ENCODE measurements around the gene RBM19.

RBM19 gene

DNA sequence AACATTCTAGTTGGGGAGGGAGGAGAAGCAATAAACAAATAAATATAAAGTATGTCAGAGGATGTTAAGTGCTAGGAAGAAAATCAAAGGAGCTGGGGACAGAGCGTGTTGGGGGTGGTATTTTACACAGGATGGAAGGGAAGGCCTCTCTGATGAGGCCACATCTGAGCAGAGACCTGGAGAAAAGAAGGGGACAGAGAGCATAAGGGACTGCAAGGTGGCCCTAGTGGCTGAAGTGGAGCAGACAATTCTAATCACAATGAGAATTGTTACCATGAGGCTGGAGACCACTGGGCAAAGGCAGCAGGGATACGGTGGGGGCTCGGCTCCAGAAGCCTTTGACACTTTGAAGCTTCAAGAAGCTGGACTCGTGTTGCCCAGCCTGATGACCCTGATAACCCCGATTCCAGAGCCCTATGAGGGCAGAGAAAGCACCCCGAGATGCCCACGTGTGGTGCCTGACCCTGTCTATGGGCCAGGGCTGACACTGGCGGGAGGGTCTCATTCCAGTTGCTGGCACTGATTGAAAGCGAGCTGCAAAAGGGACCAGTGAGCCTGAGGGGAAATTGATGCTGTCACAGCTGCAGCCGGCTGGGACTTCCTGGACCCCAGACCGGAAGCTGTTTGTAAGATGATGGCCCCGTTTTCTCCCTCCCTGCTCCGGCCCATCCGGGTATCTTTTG is 169.1 kb downstream of the RBM19 start:
- no peak for DNase-seq

GRCh38 chr12:113796066-113796827 is 169.9 kb downstream of the RBM19 start:
- no peak for DNase-seq

GRCh38 chr12:113795445-113795844 is 170.7 kb downstream of the RBM19 start:
- no peak for DNase-seq

- DNase-seq: peak in 1 of 3 experiments; percentile 88
Observed at GRCh38 chr12:113794774-113795173, 171.4 kb downstream of the RBM19 start.

DNA sequence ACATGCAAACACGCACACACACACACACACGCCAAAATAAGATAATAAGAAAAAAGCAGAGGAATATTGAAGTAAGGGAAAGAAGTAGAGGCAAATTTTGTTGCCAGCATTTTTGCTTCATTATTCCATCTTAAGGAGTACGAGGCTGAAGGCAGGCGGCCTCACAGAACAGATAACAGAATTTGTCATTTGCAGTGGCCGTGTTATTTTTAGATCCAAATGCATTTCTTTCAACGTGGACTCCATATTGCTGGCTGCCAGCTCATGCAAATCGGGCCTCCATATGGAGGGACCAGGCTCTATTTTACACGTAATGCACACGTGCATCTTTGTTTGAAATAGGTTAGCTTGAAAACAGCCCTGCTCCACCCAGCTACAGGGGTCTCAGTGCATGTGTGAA is 172.9 kb downstream of the RBM19 start:
- no peak for DNase-seq

- no peak for DNase-seq
Observed at GRCh38 chr12:113792450-113792849, 173.7 kb downstream of the RBM19 start.

DNA sequence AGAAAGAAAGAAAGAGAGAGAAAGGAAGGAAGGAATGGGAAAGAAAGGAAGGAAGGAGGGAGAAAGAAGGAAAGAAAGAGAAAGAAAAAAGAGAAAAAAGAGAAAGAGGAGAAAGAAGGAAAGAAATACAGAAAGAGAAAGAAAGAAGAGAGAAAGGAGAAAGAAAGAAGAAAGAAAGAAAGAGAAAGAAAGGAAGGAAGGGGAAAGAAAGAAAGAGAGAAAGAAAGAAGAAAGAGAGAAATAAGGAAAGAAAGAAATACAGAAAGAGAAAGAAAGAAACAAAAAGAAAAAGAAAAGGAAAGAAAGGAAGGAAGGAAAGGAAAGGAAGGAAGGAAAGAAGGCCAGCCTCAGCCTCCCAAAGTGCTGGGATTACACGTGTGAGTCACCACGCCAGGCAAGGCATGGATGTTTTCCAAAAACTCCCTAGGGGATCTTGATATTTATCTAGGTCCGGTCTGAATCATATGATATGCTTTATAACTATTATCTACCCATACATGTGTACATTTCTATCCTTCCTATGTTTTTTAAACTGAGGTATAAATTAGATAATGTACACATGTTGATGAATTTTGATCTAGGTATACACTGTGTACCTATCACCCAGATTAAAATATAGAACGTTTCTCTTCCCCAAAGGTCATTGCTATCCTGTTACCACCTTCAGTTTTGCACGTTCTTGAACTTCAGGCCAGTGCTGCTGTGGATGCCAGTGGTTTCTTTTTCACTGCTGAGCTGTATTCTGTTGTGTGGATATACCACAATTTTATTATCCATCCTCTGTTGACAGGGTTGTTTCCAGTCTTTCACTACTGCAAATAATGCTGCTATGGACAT is 177.9 kb downstream of the RBM19 start:
- no peak for DNase-seq

GRCh38 chr12:113786107-113786506 is 180.0 kb downstream of the RBM19 start:
- no peak for DNase-seq

DNA sequence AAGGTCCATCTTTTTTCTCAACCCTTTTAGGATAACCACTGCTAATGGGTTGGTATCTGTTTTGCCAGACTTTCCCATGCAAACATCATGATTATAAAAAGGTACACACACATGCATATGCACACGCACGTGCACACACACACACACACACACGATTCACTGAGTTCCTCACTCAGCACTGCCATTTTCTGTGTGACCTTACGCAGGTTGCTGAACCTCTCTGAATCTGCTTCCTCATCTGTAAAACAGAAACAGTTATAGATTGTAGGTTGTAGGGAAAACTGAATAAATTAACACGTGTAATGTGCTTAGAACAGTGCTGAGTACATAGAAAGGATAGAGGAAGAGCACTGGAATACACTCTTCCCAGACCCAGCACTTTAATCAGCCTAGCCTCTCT is 182.3 kb downstream of the RBM19 start:
- no peak for DNase-seq

- DNase-seq: peak in 1 of 3 experiments; percentile 43
Observed at GRCh38 chr12:113782873-113783272, 183.3 kb downstream of the RBM19 start.

GRCh38 chr12:113781415-113782198 is 184.5 kb downstream of the RBM19 start:
- no peak for DNase-seq

GRCh38 chr12:113779774-113780173 is 186.4 kb downstream of the RBM19 start:
- no peak for DNase-seq

- DNase-seq: no peak
Observed at GRCh38 chr12:113778432-113779132, 187.5 kb downstream of the RBM19 start.

- no peak for DNase-seq
Observed at GRCh38 chr12:113777751-113778150, 188.4 kb downstream of the RBM19 start.

- no peak for DNase-seq
Observed at GRCh38 chr12:113776536-113776935, 189.6 kb downstream of the RBM19 start.

DNA sequence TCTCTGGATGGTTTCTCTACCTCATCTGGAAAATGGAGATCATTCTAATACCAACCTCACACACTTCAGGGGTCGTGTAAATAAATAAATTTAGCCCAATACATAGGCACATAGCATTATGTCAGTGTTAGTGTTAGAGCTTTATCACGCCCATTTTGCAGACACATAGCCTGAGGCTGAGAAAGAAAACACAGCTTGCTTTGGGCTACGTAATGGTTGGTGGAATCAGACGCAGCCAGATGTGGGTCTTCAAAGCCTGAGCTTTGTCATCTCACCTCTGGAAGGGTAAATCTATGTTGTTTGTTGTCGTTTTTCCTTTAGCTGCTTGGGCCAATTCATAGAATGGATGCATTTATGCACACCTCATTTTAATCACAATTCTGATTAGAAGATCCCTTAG is 191.6 kb downstream of the RBM19 start:
- no peak for DNase-seq

- no peak for DNase-seq
Observed at GRCh38 chr12:113772505-113773030, 193.6 kb downstream of the RBM19 start.

DNA sequence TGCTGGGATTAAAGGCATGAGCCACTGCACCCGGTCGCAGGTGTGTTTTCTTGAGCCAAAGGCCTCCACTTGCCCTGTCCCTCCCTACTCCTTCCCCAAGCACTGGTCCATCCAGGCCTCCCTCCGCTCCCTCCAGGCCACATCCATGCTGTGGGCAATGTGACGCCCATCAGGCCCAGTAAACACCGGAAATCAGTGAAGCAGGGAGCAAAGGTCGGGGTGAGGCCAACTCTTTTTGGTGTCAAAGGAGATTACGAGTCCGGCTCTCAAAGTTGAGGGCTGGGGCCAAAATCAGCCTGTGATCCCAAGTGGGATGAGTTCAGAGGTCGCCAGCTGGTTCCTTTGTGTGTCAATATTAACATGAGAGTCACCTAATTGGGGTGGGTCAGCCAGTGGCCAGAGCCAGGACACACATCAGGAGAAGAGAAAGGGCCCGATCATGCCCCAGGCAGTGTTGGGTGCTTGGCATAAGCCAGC is 195.7 kb downstream of the RBM19 start:
- DNase-seq: no peak

- peak in 1 of 3 experiments; percentile 43 for DNase-seq
Observed at GRCh38 chr12:113769305-113769704, 196.8 kb downstream of the RBM19 start.

DNA sequence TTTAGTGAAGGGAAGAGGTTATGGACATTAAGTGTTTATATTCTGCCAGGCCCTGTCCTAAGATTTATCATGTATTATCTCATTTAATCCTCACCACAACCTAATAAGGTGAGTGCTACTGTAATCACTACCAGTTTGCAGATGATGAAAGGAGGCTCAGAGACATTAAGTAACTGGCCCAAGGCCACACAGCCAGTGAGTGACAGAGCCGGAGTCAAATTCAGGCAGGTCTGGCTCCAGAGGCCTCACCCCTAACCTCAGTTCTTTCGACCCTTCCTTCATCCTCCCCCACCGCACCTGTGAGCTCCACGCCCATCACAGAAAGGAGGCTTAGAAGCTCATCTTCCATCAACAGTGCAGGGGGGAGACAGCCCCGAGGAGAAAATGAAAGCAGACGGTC is 197.3 kb downstream of the RBM19 start:
- no peak for DNase-seq

All from NCI-H1417 (cell line).